GM23338 (cell line): ENCODE data around the gene ATG2A. TPM values are rescaled to one million over a fixed set of nuclear protein-coding genes. Genes with fewer than 3 reads are reported as not detected.

Source experiments
- ATAC-seq: fragments of 200-7000 bp; cut with Tn5 transposase; 3 replicates; pipeline ENCODE4 v1.9.1; 2020
- DNase-seq: peaks from one replicate; pipeline ENCODE4 v3.0.0-alpha.2; 2015; ENCODE audit warnings: low spot score
- H2AFZ ChIP-seq: fragments of 200-600 bp; sonication (generic); 2 replicates; pipeline ENCODE4 v1.8.0; 2016; ENCODE audit warnings: antibody characterized with exemption, mild to moderate bottlenecking, moderate library complexity
- H3F3A ChIP-seq: fragments of 200-600 bp; sonication (generic); replicated peaks from 2 replicates; pipeline ENCODE4 v1.8.0; 2017; ENCODE audit warnings: antibody characterized with exemption, mixed run types, low read depth
- H3K27ac ChIP-seq: fragments of 200-600 bp; sonication (generic); 2 replicates; pipeline ENCODE4 v1.6.1; 2016; ENCODE audit warnings: low read depth
- H3K27me3 ChIP-seq: fragments of 200-600 bp; sonication (generic); 2 replicates; pipeline ENCODE4 v1.8.0; 2016; ENCODE audit warnings: mild to moderate bottlenecking, mixed run types, moderate library complexity; ENCODE audit not compliant: insufficient read depth
- H3K36me3 ChIP-seq: fragments of 200-600 bp; sonication (generic); 2 replicates; pipeline ENCODE4 v1.8.0; 2016; ENCODE audit warnings: mild to moderate bottlenecking; ENCODE audit not compliant: insufficient read depth
- H3K4me1 ChIP-seq: fragments of 200-600 bp; sonication (generic); 2 replicates; pipeline ENCODE4 v1.8.0; 2016; ENCODE audit warnings: mild to moderate bottlenecking, moderate library complexity; ENCODE audit not compliant: insufficient read depth
- H3K4me2 ChIP-seq: fragments of 200-600 bp; sonication (generic); 2 replicates; pipeline ENCODE4 v1.7.1; 2017; ENCODE audit warnings: mixed run types
- H3K4me3 ChIP-seq: fragments of 200-600 bp; sonication (generic); 2 replicates; pipeline ENCODE4 v1.6.1; 2016; ENCODE audit warnings: mixed run types
- H3K79me2 ChIP-seq: fragments of 200-600 bp; sonication (generic); replicated peaks from 2 replicates; pipeline ENCODE4 v1.8.0; 2017; ENCODE audit warnings: mild to moderate bottlenecking; ENCODE audit not compliant: insufficient read depth
- H3K9me2 ChIP-seq: fragments of 200-600 bp; sonication (generic); 2 replicates; pipeline ENCODE4 v1.8.0; 2017; ENCODE audit not compliant: insufficient read depth
- H4K20me1 ChIP-seq: fragments of 200-600 bp; sonication (generic); replicated peaks from 2 replicates; pipeline ENCODE4 v1.8.0; 2017; ENCODE audit warnings: mild to moderate bottlenecking; ENCODE audit not compliant: insufficient read depth
- H3K27ac Mint-ChIP-seq: 2 replicates; pipeline ENCODE4 v1.8.0; 2020; ENCODE audit warnings: inconsistent platforms, mild to moderate bottlenecking, moderate library complexity, mixed read lengths
- H3K27me3 Mint-ChIP-seq: 3 replicates; pipeline ENCODE4 v1.8.0; 2022; ENCODE audit warnings: low read depth, mild to moderate bottlenecking, moderate library complexity, mixed read lengths, inconsistent platforms; ENCODE audit not compliant: insufficient read depth, poor library complexity
- H3K36me3 Mint-ChIP-seq: 3 replicates; pipeline ENCODE4 v1.8.0; 2021; ENCODE audit warnings: low read depth, mild to moderate bottlenecking, inconsistent platforms, moderate library complexity, mixed read lengths
- H3K4me1 Mint-ChIP-seq: 3 replicates; pipeline ENCODE4 v1.8.0; 2020; ENCODE audit warnings: mild to moderate bottlenecking, inconsistent platforms, mixed read lengths
- H3K4me3 Mint-ChIP-seq: 3 replicates; pipeline ENCODE4 v1.8.0; 2021; ENCODE audit warnings: moderate library complexity, mild to moderate bottlenecking, inconsistent platforms, mixed read lengths
- H3K9me3 Mint-ChIP-seq: 3 replicates; pipeline ENCODE4 v1.8.0; 2020; ENCODE audit warnings: moderate library complexity, mild to moderate bottlenecking, inconsistent platforms, mixed read lengths
- CREB1 ChIP-seq: fragments of 250-450 bp; sonication (Bioruptor Pico); IDR thresholded peaks from 2 replicates; pipeline ENCODE4 v1.5.0; 2020; ENCODE audit warnings: low read depth, mild to moderate bottlenecking, moderate library complexity
- CTCF ChIP-seq, 2 experiments: fragments of 200-600 bp in 1 of 2; sonication (generic) in 1 of 2; conservative IDR thresholded peaks; 2 replicates each; pipeline versions ENCODE4 v1.5.1 to v1.6.1; 2016 to 2017; ENCODE audit warnings: antibody characterized with exemption in 2 of 2, low read depth in 2 of 2, mild to moderate bottlenecking in 2 of 2, moderate library complexity in 1 of 2
- ETS1 ChIP-seq: IDR thresholded peaks from 2 replicates; pipeline ENCODE4 v1.6.1; 2016; ENCODE audit warnings: antibody characterized with exemption
- EZH2 ChIP-seq: fragments of 200-600 bp; sonication (generic); IDR thresholded peaks from one replicate; pipeline ENCODE4 v1.8.0; 2017; ENCODE audit warnings: antibody characterized with exemption, mild to moderate bottlenecking, low read depth; ENCODE audit not compliant: unreplicated experiment
- EZH2phosphoT487 ChIP-seq: fragments of 200-600 bp; sonication (generic); IDR thresholded peaks from one replicate; pipeline ENCODE4 v1.8.1; 2018; ENCODE audit warnings: antibody characterized with exemption; ENCODE audit not compliant: unreplicated experiment
- JUNB ChIP-seq: IDR thresholded peaks from one replicate; pipeline ENCODE4 v1.6.1; 2016; ENCODE audit warnings: antibody characterized with exemption; ENCODE audit not compliant: unreplicated experiment
- NANOG ChIP-seq: IDR thresholded peaks from 2 replicates; pipeline ENCODE4 v1.6.1; 2016; ENCODE audit warnings: antibody characterized with exemption, borderline replicate concordance
- POLR2AphosphoS5 ChIP-seq: IDR thresholded peaks from 2 replicates; pipeline ENCODE4 v1.6.1; 2016; ENCODE audit warnings: antibody characterized with exemption, low read depth
- REST ChIP-seq: IDR thresholded peaks from one replicate; pipeline ENCODE4 v1.6.1; 2018; ENCODE audit warnings: antibody characterized with exemption; ENCODE audit not compliant: unreplicated experiment
- STAT1 ChIP-seq: IDR thresholded peaks from one replicate; pipeline ENCODE4 v1.6.1; 2016; ENCODE audit warnings: antibody characterized with exemption; ENCODE audit not compliant: unreplicated experiment
- ZNF114 ChIP-seq: fragments of 250-450 bp; sonication (Bioruptor Pico); IDR thresholded peaks from 2 replicates; pipeline ENCODE4 v1.5.0; 2020; ENCODE audit warnings: mild to moderate bottlenecking, moderate library complexity
- ZNF331 ChIP-seq: fragments of 250-450 bp; sonication (Bioruptor Pico); IDR thresholded peaks from 2 replicates; pipeline ENCODE4 v1.5.0; 2020; ENCODE audit warnings: low read depth, mild to moderate bottlenecking, moderate library complexity
- ZNF462 ChIP-seq: fragments of 250-450 bp; sonication (Bioruptor Pico); IDR thresholded peaks from 2 replicates; pipeline ENCODE4 v1.5.0; 2020; ENCODE audit warnings: mild to moderate bottlenecking, moderate library complexity
- polyA plus RNA-seq: library from polyadenylated mRNA; unstranded; fragments of >200 nt; fragmentation: Nextera tagmentation; extraction: Ambion mirVana; gene quantifications from 2 replicates; pipeline ENCODE4 v1.2.1, GENCODE V29; 2016
- total RNA-seq: library from RNA; depleted of rRNA; stranded (reverse); fragments of >200 nt; shearing (Covaris generic); gene quantifications from 2 replicates; pipeline ENCODE4 v1.2.3, GENCODE V29; 2014

The ATG2A gene
- total and polyA plus RNA-seq, 2 experiments from 2014 or later = 8.7 to 31.7 TPM

- Mint-ChIP-seq H3K4me3 (no peak overlapping the region), H3K36me3 (peaks cover 6% of the 10 kb centered on the region; the same call in 2 of the 3 replicates), H3K4me1 (peaks cover 18% of the 10 kb centered on the region), H3K9me3 (no peaks in the 10 kb centered on the region), H3K27me3 (peaks cover 8% of the 10 kb centered on the region), H3K27ac (no peak overlapping the region)
- Histone ChIP-seq H3K4me2 (no peak overlapping the region), H3K36me3 (no peaks in the 10 kb centered on the region), H3K4me3 (no peak overlapping the region), H4K20me1 (no peaks in the 10 kb centered on the region; the same call in 1 of the 2 replicates), H3K27ac (no peak overlapping the region), H3K4me1 (peaks cover 10% of the 10 kb centered on the region; the same call in 1 of the 2 replicates), H3K9me2 (no peaks in the 10 kb centered on the region), H3F3A (no peaks in the 10 kb centered on the region), H3K79me2 (peaks cover 21% of the 10 kb centered on the region), H2AFZ (no peak overlapping the region), H3K27me3 (peaks cover 5% of the 10 kb centered on the region; the same call in 1 of the 2 replicates)
- TF ChIP-seq EZH2phosphoT487 (no peak), NANOG (no peak), CTCF (conservative IDR thresholded peaks at IDR 0.05; ENCODE audit: low read depth in 2 of 2) (no peak), CREB1 (CRISPR knock-in tag) (no peak), JUNB (no peak), ZNF114 (CRISPR knock-in tag) (no peak), REST (no peak), STAT1 (no peak), ETS1 (no peak), POLR2AphosphoS5 (no peak), EZH2 (no peak), ZNF462 (CRISPR knock-in tag) (no peak), ZNF331 (CRISPR knock-in tag) (no peak)
- no peak for DNase-seq
- no peak for ATAC-seq
Measured at GRCh38 chr11:64872790-64873488, 44.1 kb downstream of the ATG2A start.
